ENCODE measurements around the gene RMDN2.
"Not testable (repeated sequence)": the region's sequence is repeated elsewhere in the genome, so short reads cannot be mapped to it uniquely, and the experiment has no call there.

Gene RMDN2

GRCh38 chr2:37997629-37998028 lies 72.5 kb downstream of the RMDN2 start:
- DNase-seq, result no peak

DNA sequence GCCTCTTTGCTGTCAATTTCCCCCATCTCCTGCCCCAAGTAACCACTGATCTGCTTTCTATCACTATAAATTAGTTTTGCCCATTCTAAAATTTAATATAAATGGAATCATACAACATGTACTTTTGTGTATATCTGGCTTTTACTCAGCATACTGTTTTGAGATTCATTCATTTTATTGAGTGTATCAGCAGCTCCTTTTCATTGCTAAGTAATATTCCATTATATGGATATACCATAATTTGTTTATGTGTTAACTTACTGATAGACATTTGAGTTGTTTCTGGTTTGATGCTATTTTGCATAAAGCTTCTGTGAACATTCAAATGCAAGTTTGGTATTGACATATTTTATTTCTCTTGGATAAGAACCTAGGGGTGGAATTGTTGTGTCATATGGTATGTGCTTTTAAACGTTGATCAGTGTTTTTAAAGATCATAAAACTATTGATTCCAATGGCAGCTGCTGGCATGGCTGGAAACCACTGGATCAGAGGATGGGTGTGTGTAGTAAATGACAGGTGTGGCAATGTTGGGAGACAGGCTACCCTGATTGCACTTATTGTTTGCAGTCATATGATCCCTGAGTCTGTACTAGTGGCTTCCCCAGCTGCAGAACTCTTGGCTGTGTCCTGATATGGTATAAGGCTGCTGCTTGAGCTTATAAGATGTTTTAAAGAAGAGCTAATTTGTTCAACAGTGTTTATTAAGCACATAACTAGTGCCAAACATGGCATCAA lies 75.6 kb downstream of the RMDN2 start:
- no peak for DNase-seq

DNA sequence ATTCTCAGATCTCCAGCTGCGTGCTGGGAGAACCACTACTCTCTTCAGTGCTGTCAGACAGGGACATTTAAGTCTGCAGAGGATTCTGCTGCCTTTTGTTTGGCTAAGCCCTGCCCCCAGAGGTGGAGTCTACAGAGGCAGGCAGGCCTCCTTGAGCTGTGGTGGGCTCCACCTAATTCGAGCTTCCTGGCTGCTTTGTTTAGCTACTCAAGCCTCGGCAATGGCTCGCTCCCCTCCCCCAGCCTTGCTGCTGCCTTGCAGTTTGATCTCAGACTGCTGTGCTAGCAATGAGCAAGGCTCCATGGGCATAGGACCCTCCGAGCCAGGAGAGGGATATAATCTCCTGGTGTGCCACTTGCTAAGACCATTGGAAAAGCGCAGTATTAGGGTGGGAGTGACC lies 85.1 kb downstream of the RMDN2 start:
- DNase-seq, result not testable (repeated sequence)

DNA sequence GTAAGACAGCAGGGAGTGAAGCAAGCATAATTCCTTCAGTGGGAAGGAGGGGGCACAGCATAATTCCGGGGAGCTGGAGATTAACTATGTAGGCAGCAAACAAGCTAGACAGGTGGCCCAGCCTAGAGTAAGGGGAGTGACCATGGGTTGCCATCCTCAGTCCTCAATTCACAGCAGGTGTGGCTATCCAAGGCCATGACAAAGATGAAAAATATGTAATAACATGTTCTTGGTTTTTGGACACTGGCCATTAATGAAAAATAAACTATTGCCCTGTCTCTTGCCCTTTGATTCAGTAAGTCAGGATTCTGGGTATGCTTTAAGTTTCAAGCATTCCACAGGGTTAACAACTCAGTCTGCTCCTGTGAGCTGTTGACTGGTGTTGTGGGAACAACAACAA lies 85.9 kb downstream of the RMDN2 start:
- DNase-seq, result no peak

GRCh38 chr2:38013158-38013752 lies 88.2 kb downstream of the RMDN2 start:
- no peak for DNase-seq

- DNase-seq, result no peak
These were observed 91.1 kb downstream of the RMDN2 start for GRCh38 chr2:38016219-38016618.

DNA sequence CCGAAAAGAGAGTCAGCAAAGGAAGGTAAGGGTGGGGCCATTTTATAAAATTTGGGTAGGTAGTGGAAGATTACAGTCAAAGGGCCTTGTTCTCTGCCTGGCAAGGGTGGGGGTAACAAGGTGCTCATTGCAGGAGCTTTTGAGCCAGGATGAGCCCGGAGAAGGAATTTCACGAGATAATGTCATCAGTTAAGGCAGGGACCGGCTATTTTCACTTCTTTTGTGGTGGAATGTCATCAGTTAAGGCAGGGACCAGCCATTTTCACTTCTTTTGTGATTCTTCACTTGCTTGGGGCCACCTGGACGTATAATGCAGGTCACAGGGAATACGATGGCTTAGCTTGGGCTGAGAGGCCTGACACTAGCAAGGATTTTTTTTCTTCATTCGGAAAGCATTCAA lies 92.7 kb downstream of the RMDN2 start:
- DNase-seq, result no peak

DNA sequence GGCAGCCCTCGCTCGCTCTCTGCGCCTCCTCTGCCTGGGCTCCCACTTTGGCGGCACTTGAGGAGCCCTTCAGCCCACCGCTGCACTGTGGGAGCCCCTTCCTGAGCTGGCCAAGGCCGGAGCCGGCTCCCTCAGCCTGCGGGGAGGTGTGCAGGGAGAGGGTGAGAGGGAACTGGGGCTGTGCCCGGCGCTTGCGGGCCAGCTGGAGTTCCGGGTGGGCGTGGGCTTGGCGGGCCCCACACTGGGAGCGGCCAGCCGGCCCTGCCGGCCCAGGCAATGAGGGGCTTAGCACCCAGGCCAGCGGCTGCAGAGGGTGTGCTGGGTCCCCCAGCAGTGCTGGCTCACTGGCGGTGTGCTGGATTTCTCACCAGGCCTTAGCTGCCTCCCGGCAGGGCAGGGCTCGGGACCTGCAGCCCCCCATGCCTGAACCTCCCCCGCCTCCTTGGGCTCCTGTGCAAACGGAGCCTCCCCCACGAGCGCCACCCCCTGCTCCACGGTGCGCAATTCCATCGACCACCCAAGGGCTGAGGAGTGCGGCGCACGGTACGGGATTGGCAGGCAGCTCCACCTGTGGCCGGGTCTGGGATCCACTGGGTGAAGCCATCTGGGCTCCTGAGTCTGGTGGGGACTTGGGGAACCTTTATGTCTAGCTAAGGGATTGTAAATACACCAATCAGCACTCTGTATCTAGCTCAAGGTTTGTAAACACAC lies 95.4 kb downstream of the RMDN2 start:
- DNase-seq, result not testable (repeated sequence)

- no peak for DNase-seq
These were observed 96.5 kb downstream of the RMDN2 start for GRCh38 chr2:38021589-38021988.

DNA sequence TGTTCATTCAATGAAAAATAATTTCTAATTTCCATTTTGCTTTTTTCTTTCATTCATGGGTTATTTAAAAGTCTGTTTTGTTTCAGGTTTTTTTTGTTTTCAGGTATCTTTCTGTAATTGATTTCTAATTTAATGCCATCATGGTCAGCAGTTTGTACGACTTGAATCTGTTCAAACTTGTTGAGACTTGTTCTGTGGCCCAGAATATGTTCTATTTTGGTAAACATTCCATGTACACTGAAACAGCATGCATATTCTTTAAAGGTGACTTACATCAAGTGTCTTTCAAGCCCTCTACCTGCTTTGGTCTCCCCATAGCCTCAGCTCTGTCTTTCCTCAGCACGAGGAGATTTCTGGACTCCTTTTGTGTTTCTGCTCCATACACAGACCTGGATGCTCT lies 101.8 kb downstream of the RMDN2 start:
- no peak for DNase-seq

GRCh38 chr2:38028829-38029228 lies 103.7 kb downstream of the RMDN2 start:
- DNase-seq, result no peak

- DNase-seq, result no peak
These were observed 104.4 kb downstream of the RMDN2 start for GRCh38 chr2:38029512-38029911.

GRCh38 chr2:38030635-38031355 lies 105.7 kb downstream of the RMDN2 start:
- DNase-seq, result no peak

DNA sequence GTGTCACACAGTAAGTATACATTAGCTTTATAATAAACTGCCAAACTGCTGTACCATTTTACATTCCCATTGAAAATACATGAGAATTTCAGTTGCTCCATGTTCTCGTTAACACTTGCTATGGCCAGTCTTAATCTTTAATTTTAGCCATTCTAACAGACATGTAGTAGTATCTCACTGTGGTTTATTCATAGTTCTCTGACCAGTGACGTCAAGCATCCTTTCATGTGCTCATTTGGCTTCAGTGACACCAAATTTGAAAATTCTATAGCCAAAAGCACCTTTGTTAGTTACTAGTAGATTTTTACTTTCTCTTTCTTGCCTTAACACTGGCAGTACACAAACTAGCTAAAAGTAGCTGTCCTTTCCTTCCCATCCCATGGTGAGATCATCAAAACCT lies 107.9 kb downstream of the RMDN2 start:
- no peak for DNase-seq

DNA sequence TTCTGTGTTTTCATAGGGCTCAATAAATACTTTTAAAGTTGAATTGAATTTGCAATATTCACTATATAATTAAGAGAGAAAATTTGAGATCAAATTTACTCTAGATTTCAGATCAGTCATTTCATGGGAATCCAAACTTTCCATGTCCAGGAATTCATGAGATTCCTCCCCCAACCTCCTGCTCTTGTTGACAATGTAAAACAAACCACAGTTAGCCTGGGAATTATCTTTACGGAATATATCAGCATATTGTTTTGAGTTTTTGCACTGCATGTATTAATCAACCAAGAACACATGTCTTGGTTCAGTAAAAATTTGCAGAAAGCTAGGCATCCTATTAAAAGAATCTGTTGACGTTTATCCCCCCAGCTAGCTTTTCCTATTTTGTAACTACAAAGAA lies 108.6 kb downstream of the RMDN2 start:
- DNase-seq, result no peak

GRCh38 chr2:38035968-38036367 lies 110.9 kb downstream of the RMDN2 start:
- no peak for DNase-seq

- no peak for DNase-seq
These were observed 112.2 kb downstream of the RMDN2 start for GRCh38 chr2:38037325-38037724.

DNA sequence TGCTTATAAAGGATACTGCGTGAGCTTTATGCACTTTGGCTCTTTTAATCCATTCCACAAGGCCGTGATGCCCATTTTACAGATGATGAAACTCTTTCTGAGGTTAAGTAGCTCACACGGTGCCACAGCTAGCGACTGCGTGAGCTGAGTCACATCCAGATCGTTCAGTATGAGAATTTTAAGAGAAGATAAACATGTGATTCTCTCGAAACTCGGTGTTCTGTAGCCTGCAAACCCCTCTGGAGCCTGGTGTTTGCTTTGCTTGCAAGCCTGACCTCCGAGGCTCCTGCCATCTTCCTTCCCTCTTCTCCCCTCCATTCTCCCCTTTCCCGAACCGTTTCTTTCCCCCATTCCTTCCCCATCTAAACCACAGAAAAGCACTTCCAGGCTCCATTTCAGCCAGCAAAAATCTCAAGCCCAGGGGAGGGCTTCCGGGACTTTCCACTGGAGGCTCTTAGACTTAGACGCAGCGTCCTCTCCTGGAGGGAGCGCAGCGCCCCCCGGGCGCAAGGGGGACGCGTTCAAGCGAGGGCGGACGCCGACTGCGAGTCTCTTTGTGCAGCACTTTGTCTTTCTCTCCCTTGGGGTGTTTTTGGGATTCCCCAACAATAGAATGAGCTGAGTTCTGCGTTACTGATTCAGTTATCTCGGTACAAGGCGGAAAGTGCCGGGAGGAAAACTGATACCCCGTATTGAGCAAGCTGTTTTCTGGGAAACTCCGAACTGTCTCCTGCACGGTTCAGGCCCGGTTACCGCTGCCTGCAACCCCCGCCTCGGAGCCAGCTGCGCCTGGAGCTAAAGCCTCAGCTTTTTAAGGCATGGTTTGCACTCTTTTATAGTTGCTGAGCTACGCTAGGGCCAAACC lies 112.9 kb downstream of the RMDN2 start:
- DNase-seq, result peak; percentile 18

- DNase-seq, result no peak
These were observed 113.6 kb downstream of the RMDN2 start for GRCh38 chr2:38038682-38039081.

GRCh38 chr2:38039121-38039910 lies 114.2 kb downstream of the RMDN2 start:
- DNase-seq, result no peak

DNA sequence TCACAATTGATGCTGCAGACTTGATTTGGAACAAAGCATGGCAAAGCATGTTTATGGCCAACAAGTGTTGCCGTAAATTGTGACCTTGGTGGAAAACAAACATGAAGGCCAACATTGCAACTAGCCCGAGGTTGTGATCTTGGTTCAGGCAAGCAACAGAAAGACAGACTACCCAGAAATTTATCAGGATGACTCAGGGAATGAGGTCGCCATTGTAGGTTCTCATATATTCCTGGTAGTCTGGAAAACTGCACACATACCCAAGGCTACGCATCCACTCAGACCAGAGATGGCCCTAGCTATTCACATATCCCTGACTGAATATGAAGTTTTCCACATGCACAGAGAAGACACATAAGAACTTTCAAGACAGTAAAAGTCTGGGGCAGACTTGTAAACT lies 120.7 kb downstream of the RMDN2 start:
- DNase-seq, result no peak

DNA sequence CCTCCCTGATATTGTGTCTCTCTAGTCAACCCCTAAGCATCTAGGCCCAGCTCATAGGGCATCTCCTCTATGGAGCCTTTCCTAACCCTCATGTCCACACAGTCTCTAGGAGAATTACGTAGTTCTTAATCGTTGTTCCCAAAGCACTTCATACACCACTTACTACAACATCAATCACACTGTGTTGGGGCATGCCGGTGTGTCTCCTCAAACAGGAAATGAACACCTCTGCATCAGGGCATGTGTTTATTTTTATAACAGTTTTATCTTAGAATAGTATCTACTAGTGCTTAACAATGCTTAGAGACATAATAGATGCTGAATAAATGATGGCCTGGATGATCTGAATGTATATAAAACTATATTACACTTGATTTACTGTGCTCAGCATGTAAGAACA lies 131.1 kb downstream of the RMDN2 start:
- DNase-seq, result no peak
